IMR-90 (cell line): ENCODE data around the gene CYS1. TPM values are rescaled to one million over a fixed set of nuclear protein-coding genes. Genes with fewer than 3 reads are reported as not detected.

Experiments used
- ATAC-seq: fragments of 200-7000 bp; cut with Tn5 transposase; 2 replicates; pipeline ENCODE4 v1.9.1; 2020; ENCODE audit warnings: low read depth, mild to moderate bottlenecking, moderate library complexity
- BruUV-seq: library from RNA; stranded (reverse); fragments of 400-500 nt; replicated peaks from 2 replicates; lab custom pipeline; 2021; lab: Mats Ljungman, UMichigan
- CTCF ChIA-PET: fragments of 300-600 bp; formaldehyde crosslinking; extraction: SDS; loops from one replicate; lab custom pipeline; 2021; ENCODE audit warnings: antibody characterized with exemption; lab: Yijun Ruan, JAX
- POLR2A ChIA-PET: fragments of 300-600 bp; sonication (Branson Sonifier 250); formaldehyde crosslinking; loops from one replicate; lab custom pipeline; 2022; ENCODE audit warnings: antibody characterized with exemption; ENCODE audit not compliant: unreplicated experiment; lab: Charles Lee
- DNase-seq: peaks from one replicate; pipeline ENCODE4 v3.0.0; 2013
- H2AFZ ChIP-seq: replicated peaks from 2 replicates; pipeline ENCODE3; 2013; ENCODE audit warnings: low read length, mild to moderate bottlenecking; ENCODE audit not compliant: poor library complexity
- H2AK5ac ChIP-seq: 2 replicates; pipeline ENCODE4 v1.6.1; 2013; ENCODE audit warnings: low read depth, low read length, inconsistent platforms
- H2AK9ac ChIP-seq: replicated peaks from 2 replicates; pipeline ENCODE3; 2013; ENCODE audit warnings: mild to moderate bottlenecking, low read depth, low read length, moderate library complexity; ENCODE audit not compliant: poor library complexity
- H2BK120ac ChIP-seq: 2 replicates; pipeline ENCODE4 v1.6.1; 2013; ENCODE audit warnings: low read depth, low read length, inconsistent platforms
- H2BK15ac ChIP-seq: 3 replicates; pipeline ENCODE4 v1.6.1; 2013; ENCODE audit warnings: low read depth, low read length, inconsistent platforms
- H2BK20ac ChIP-seq: 2 replicates; pipeline ENCODE4 v1.6.1; 2013; ENCODE audit warnings: low read depth, mild to moderate bottlenecking, inconsistent platforms, low read length, moderate library complexity
- H2BK5ac ChIP-seq: 2 replicates; pipeline ENCODE4 v1.6.1; 2013; ENCODE audit warnings: mild to moderate bottlenecking, low read depth, low read length, inconsistent platforms; ENCODE audit not compliant: poor library complexity, severe bottlenecking
- H3K14ac ChIP-seq: replicated peaks from 2 replicates; pipeline ENCODE4 v1.6.1; 2013; ENCODE audit warnings: low read depth, low read length, inconsistent platforms
- H3K18ac ChIP-seq: 2 replicates; pipeline ENCODE4 v1.6.1; 2013; ENCODE audit warnings: low read depth, low read length, control low read depth
- H3K23ac ChIP-seq: 2 replicates; pipeline ENCODE4 v1.6.1; 2013; ENCODE audit warnings: low read depth, low read length, inconsistent platforms
- H3K27ac ChIP-seq: 2 replicates; pipeline ENCODE4 v1.5.1; 2013; ENCODE audit warnings: mild to moderate bottlenecking, control low read depth, low read length; ENCODE audit not compliant: insufficient read depth
- H3K27me3 ChIP-seq: 2 replicates; pipeline ENCODE4 v1.6.1; 2013; ENCODE audit warnings: low read length; ENCODE audit not compliant: control insufficient read depth, insufficient read depth
- H3K36me3 ChIP-seq: 2 replicates; pipeline ENCODE4 v1.6.1; 2013; ENCODE audit warnings: low read length, mixed read lengths; ENCODE audit not compliant: control insufficient read depth, insufficient read depth
- H3K4ac ChIP-seq: 2 replicates; pipeline ENCODE4 v1.6.1; 2013; ENCODE audit warnings: low read depth, low read length, inconsistent platforms
- H3K4me1 ChIP-seq: 2 replicates; pipeline ENCODE4 v1.6.1; 2013; ENCODE audit warnings: low read length, mixed read lengths; ENCODE audit not compliant: control insufficient read depth, insufficient read depth
- H3K4me2 ChIP-seq: 2 replicates; pipeline ENCODE4 v1.6.1; 2013; ENCODE audit warnings: low read depth, mild to moderate bottlenecking, control low read depth, low read length, moderate library complexity
- H3K4me3 ChIP-seq: 2 replicates; pipeline ENCODE4 v1.5.1; 2013; ENCODE audit warnings: low read depth, mild to moderate bottlenecking, control low read depth, low read length, moderate library complexity; ENCODE audit not compliant: insufficient read depth
- H3K56ac ChIP-seq: 2 replicates; pipeline ENCODE4 v1.6.1; 2013; ENCODE audit warnings: low read length, inconsistent platforms; ENCODE audit not compliant: insufficient read depth; ENCODE audit errors: extremely low read depth
- H3K79me1 ChIP-seq, 2 experiments: 2 replicates each; pipeline ENCODE4 v1.6.1; 2013; ENCODE audit warnings: low read length in 2 of 2, inconsistent platforms in 1 of 2, low read depth in 1 of 2
- H3K9ac ChIP-seq: 2 replicates; pipeline ENCODE4 v1.6.1; 2013; ENCODE audit warnings: low read depth, low read length, control low read depth
- H3K9me1 ChIP-seq: 2 replicates; pipeline ENCODE4 v1.6.1; 2013; ENCODE audit warnings: low read length, inconsistent platforms; ENCODE audit not compliant: insufficient read depth
- H3K9me3 ChIP-seq: 2 replicates; pipeline ENCODE4 v1.6.1; 2013; ENCODE audit warnings: low read length; ENCODE audit not compliant: control insufficient read depth, insufficient read depth
- H4K20me1 ChIP-seq: 2 replicates; pipeline ENCODE4 v1.6.1; 2013; ENCODE audit warnings: low read length, inconsistent platforms; ENCODE audit not compliant: insufficient read depth
- H4K5ac ChIP-seq: 2 replicates; pipeline ENCODE4 v1.6.1; 2013; ENCODE audit warnings: mild to moderate bottlenecking, low read depth, low read length, control low read depth
- H4K8ac ChIP-seq, 2 experiments: 2 replicates each; pipeline ENCODE4 v1.6.1; 2013; ENCODE audit warnings: low read depth in 2 of 2, low read length in 2 of 2, control low read depth in 1 of 2, inconsistent platforms in 1 of 2
- H4K91ac ChIP-seq: 2 replicates; pipeline ENCODE4 v1.6.1; 2013; ENCODE audit warnings: low read depth, low read length, inconsistent platforms; ENCODE audit not compliant: insufficient read depth
- BHLHE40 ChIP-seq: fragments of 150-350 bp; IDR thresholded peaks from 2 replicates; pipeline ENCODE4 v1.6.1; 2016; ENCODE audit warnings: mild to moderate bottlenecking, low read depth, low read length
- CHD1 ChIP-seq: IDR thresholded peaks from 2 replicates; pipeline ENCODE4 v1.6.1; 2012; ENCODE audit warnings: low read depth, low read length, improper control_type of control experiment
- FOS ChIP-seq: fragments of 150-350 bp; IDR thresholded peaks from 2 replicates; pipeline ENCODE4 v1.6.1; 2016; ENCODE audit warnings: low read depth, low read length
- MAFK ChIP-seq: IDR thresholded peaks from 2 replicates; pipeline ENCODE4 v1.6.1; 2012; ENCODE audit warnings: low read depth, low read length, improper control_type of control experiment
- MAZ ChIP-seq: IDR thresholded peaks from 2 replicates; pipeline ENCODE4 v1.6.1; 2012; ENCODE audit warnings: low read depth, mild to moderate bottlenecking, low read length, improper control_type of control experiment, moderate library complexity, borderline replicate concordance
- MXI1 ChIP-seq: IDR thresholded peaks from 2 replicates; pipeline ENCODE4 v1.6.1; 2012; ENCODE audit warnings: low read depth, mild to moderate bottlenecking, low read length, moderate library complexity, borderline replicate concordance
- POLR2A ChIP-seq: IDR thresholded peaks from 2 replicates; pipeline ENCODE4 v1.6.1; 2012; ENCODE audit warnings: mild to moderate bottlenecking, low read depth, low read length
- WGBS, 2 experiments: methylation state at CpG; one replicate each; pipeline versions ENCODE4 v1.1.5 to v1.1.7; 2013; ENCODE audit warnings: missing lambda C conversion rate in 2 of 2; ENCODE audit not compliant: insufficient read length in 1 of 2; ENCODE audit errors: extremely low coverage in 2 of 2; 5-methylcytosine and 5-hydroxymethylcytosine counted together
- dilution Hi-C: fragments of 300-500 bp; cut with HindIII; formaldehyde crosslinking; loops from one replicate; pipeline ENCODE4 v1.14.3; 2018; ENCODE audit warnings: low sequenced_read_pairs; ENCODE audit not compliant: unreplicated experiment
- in situ Hi-C: fragments of 300-500 bp; cut with MboI; formaldehyde crosslinking; loops from 3 replicates; pipeline ENCODE4 v1.14.3; 2019; ENCODE audit warnings: low sequenced_read_pairs, inconsistent platforms, mixed read lengths
- intact Hi-C: fragments of 100-400 bp; cut with micrococcal nuclease; formaldehyde crosslinking; loops from 2 replicates; pipeline ENCODE4 v1.10.0; 2022
- polyA plus RNA-seq, 3 experiments: library from polyadenylated mRNA; depleted of rRNA; stranded (reverse); fragments of >200 nt; gene quantifications; 2 replicates each; pipeline ENCODE4 v1.2.3, GENCODE V29; 2012; ENCODE audit warnings: low replicate concordance in 1 of 3
- total RNA-seq: library from RNA; depleted of rRNA; stranded (reverse); fragments of >200 nt; gene quantifications from 2 replicates; pipeline ENCODE4 v1.2.3, GENCODE V29; 2012
- TF ChIP-seq, protein P1 (sequence below): fragments of 150-350 bp; IDR thresholded peaks from 2 replicates; pipeline ENCODE4 v1.6.1; 2016; ENCODE audit warnings: low read depth, mild to moderate bottlenecking, low read length, moderate library complexity, borderline replicate concordance
- TF ChIP-seq, protein P2 (sequence below): conservative IDR thresholded peaks from 2 replicates; pipeline ENCODE4 v1.5.1; 2012; ENCODE audit warnings: mild to moderate bottlenecking, low read depth, low read length, improper control_type of control experiment

Gene CYS1
- total and polyA plus RNA-seq, 2 of the 4 experiments (the other 2 are of a cell fraction), result under 0.01 to 0.12 TPM

DNA sequence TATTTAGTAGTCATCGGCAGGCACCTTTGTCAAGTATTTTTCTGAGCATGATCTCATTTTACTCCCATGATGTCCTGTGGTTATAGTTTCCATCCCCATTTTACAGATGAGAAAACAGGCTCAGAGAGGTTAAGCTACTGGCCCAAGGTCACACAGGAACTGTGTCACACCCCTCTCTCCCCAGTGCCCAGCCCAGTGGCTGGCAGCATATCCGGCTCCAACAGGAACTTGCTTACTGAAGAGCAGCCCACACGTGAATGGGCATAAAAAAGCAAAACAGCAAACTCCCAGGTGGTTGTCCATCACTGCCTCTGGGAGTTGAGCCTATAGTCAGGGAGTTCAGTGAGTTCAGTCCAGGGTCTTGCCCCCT lies 45.2 kb downstream of the CYS1 start:
- POLR2A ChIA-PET, result no interaction called here
- H2AK5ac ChIP-seq, result no peak overlapping the region
- no peak overlapping the region for H4K5ac ChIP-seq
- H3K14ac ChIP-seq, result no peak overlapping the region
- no CpG with 5 or more reads among the region's 3 CpGs for WGBS, 2 experiments
- H3K9me3 ChIP-seq, result no peaks in the 10 kb centered on the region
- H3K79me1 ChIP-seq, result no peaks in the 10 kb centered on the region
- H2AFZ ChIP-seq, result no peak overlapping the region
- H2BK120ac ChIP-seq, result no peak overlapping the region
- no peak overlapping the region for H2BK15ac ChIP-seq
- H3K4ac ChIP-seq, result no peak overlapping the region
- no peaks in the 10 kb centered on the region for H4K20me1 ChIP-seq
- DNase-seq (no peak), ATAC-seq (no peak)
- H3K4me2 ChIP-seq, result no peak overlapping the region
- no peak overlapping the region for H2BK5ac ChIP-seq
- no peak overlapping the region for H3K9ac ChIP-seq
- CTCF ChIA-PET, result interaction anchor here (1.2 kb wide), 1 partner anchor 51 kb away, joined by 5 read pairs; no protein-coding TSS in a partner anchor
- no peak overlapping the region for H3K27ac ChIP-seq
- intact Hi-C loops (no loop called here), in situ Hi-C loops (no loop called here), dilution Hi-C loops (no loop called here)
- no peak overlapping the region for H2BK20ac ChIP-seq
- BruUV-seq, result no TSS peak
- H3K23ac ChIP-seq, result no peak overlapping the region
- no peak overlapping the region for H3K56ac ChIP-seq
- H3K18ac ChIP-seq, result no peak overlapping the region
- no peak overlapping the region for H3K4me3 ChIP-seq
- peaks cover 9% of the 10 kb centered on the region; the same call in 1 of the 2 replicates for H3K4me1 ChIP-seq
- no peak overlapping the region for H4K91ac ChIP-seq
- no peak overlapping the region for H2AK9ac ChIP-seq
- H3K27me3 ChIP-seq, result no peaks in the 10 kb centered on the region
- H3K9me1 ChIP-seq, result peaks cover 7% of the 10 kb centered on the region; the same call in 1 of the 2 replicates
- H4K8ac ChIP-seq, result no peak overlapping the region
- TF ChIP-seq MXI1, result no peak
- TF ChIP-seq POLR2A, result no peak
- no peak for TF ChIP-seq BHLHE40
- TF ChIP-seq, protein P1, sequence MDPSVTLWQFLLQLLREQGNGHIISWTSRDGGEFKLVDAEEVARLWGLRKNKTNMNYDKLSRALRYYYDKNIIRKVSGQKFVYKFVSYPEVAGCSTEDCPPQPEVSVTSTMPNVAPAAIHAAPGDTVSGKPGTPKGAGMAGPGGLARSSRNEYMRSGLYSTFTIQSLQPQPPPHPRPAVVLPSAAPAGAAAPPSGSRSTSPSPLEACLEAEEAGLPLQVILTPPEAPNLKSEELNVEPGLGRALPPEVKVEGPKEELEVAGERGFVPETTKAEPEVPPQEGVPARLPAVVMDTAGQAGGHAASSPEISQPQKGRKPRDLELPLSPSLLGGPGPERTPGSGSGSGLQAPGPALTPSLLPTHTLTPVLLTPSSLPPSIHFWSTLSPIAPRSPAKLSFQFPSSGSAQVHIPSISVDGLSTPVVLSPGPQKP, result no peak
- TF ChIP-seq, protein P2, sequence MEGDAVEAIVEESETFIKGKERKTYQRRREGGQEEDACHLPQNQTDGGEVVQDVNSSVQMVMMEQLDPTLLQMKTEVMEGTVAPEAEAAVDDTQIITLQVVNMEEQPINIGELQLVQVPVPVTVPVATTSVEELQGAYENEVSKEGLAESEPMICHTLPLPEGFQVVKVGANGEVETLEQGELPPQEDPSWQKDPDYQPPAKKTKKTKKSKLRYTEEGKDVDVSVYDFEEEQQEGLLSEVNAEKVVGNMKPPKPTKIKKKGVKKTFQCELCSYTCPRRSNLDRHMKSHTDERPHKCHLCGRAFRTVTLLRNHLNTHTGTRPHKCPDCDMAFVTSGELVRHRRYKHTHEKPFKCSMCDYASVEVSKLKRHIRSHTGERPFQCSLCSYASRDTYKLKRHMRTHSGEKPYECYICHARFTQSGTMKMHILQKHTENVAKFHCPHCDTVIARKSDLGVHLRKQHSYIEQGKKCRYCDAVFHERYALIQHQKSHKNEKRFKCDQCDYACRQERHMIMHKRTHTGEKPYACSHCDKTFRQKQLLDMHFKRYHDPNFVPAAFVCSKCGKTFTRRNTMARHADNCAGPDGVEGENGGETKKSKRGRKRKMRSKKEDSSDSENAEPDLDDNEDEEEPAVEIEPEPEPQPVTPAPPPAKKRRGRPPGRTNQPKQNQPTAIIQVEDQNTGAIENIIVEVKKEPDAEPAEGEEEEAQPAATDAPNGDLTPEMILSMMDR, result no peak
- TF ChIP-seq CHD1, result no peak
- no peak for TF ChIP-seq MAFK
- no peak for TF ChIP-seq MAZ
- no peak for TF ChIP-seq FOS
- H3K36me3 ChIP-seq, result no peaks in the 10 kb centered on the region
